Stomach (tissue), 9 donors: Measurements from ENCODE around the gene CSF2. TPM values are rescaled to one million over a fixed set of nuclear protein-coding genes. Genes with fewer than 3 reads are reported as not detected.

ENCODE experiments used
- DNase-seq, 2 donors: peaks; one replicate each; pipeline versions ENCODE4 v3.0.0 to v3.0.0-alpha.2; 2013 to 2019
- H3K27ac ChIP-seq, 5 donors: fragments of 200-600 bp in 4 of 5; sonication (generic) in 4 of 5; one replicate each; pipeline ENCODE4 v1.5.1; 2013 to 2019; ENCODE audit warnings: mild to moderate bottlenecking in 1 of 5, moderate library complexity in 1 of 5
- H3K27me3 ChIP-seq, 3 donors: fragments of 200-600 bp; sonication (generic); one replicate each; pipeline ENCODE4 v1.5.1; 2017 to 2019; ENCODE audit warnings: mixed run types in 1 of 3
- H3K36me3 ChIP-seq, 4 donors: fragments of 200-600 bp; sonication (generic); 1 replicate in 3 of 4; 2 replicates in 1 of 4; pipeline ENCODE4 v1.5.1; 2016 to 2019
- H3K4me1 ChIP-seq, 4 donors: fragments of 200-600 bp; sonication (generic); one replicate each; pipeline ENCODE4 v1.5.1; 2016 to 2019
- H3K4me3 ChIP-seq, 4 donors: fragments of 200-600 bp; sonication (generic) in 3 of 4; one replicate each; pipeline ENCODE4 v1.5.1; 2016 to 2019; ENCODE audit warnings: mild to moderate bottlenecking in 1 of 4
- H3K9me3 ChIP-seq, 4 donors: fragments of 200-600 bp; sonication (generic); one replicate each; pipeline ENCODE4 v1.5.1; 2016 to 2019
- CTCF ChIP-seq, 7 experiments: fragments of 450-650 bp in 4 of 7; fragments of 200-600 bp in 3 of 7; sonication (generic) in 3 of 7; IDR thresholded peaks; one replicate each; pipeline ENCODE4 v1.5.1; 2016 to 2019; ENCODE audit warnings: antibody characterized with exemption in 7 of 7, control low read depth in 2 of 7, mild to moderate bottlenecking in 1 of 7
- EP300 ChIP-seq: sonication (generic); formaldehyde crosslinking; IDR thresholded peaks from one replicate; pipeline ENCODE4 v1.6.1; 2017; ENCODE audit warnings: antibody characterized with exemption
- POLR2A ChIP-seq, 4 donors: fragments of 450-650 bp; IDR thresholded peaks; one replicate each; pipeline ENCODE4 v1.6.1; 2016; ENCODE audit warnings: antibody characterized with exemption in 4 of 4, control low read depth in 2 of 4, mild to moderate bottlenecking in 1 of 4, moderate library complexity in 1 of 4
- POLR2AphosphoS5 ChIP-seq, 3 donors: sonication (generic); formaldehyde crosslinking; IDR thresholded peaks; one replicate each; pipeline ENCODE4 v1.6.1; 2016; ENCODE audit warnings: antibody characterized with exemption in 3 of 3
- WGBS, 5 donors: extraction: QIAGEN DNeasy Blood & Tissue Kit in 3 of 5; methylation state at CpG; one replicate each; pipeline versions ENCODE4 v1.1.5 to v1.1.7; 2013 to 2018; 5-methylcytosine and 5-hydroxymethylcytosine counted together
- intact Hi-C: fragments of 100-400 bp; cut with DNase I; formaldehyde crosslinking; loops from one replicate; pipeline ENCODE4 v1.15.1; 2023; ENCODE audit warnings: low total_unique reads
- polyA plus RNA-seq, 3 donors: library from polyadenylated mRNA; stranded (reverse); fragments of 200-250 nt; gene quantifications; one replicate each; pipeline ENCODE4 v1.2.3, GENCODE V29; 2013
- total RNA-seq, 5 donors: library from RNA; depleted of rRNA; stranded (reverse); fragments of >200 nt; gene quantifications; one replicate each; pipeline versions ENCODE4 v1.1.0 to v1.2.3, GENCODE V29; 2014 to 2016
- donor health status: healthy with polysubstance abuse.
- donor health status: Bipolar disorder and iron deficiency.
- donor health status: healthy.

The CSF2 gene
- total and polyA plus RNA-seq, 8 donors = not detected

- no peak for TF ChIP-seq POLR2AphosphoS5 (IDR thresholded peaks at IDR 0.05)
- no peak for TF ChIP-seq EP300
- no peak for TF ChIP-seq CTCF (IDR thresholded peaks at IDR 0.05)
- TF ChIP-seq POLR2A (IDR thresholded peaks at IDR 0.05) = no peak
Observed at GRCh38 chr5:132046880-132047299, 26.7 kb upstream of the CSF2 start.

GRCh38 chr5:132049093-132049492 lies 24.5 kb upstream of the CSF2 start:
- no peaks in the 10 kb centered on the region for H3K4me1 ChIP-seq
- H3K27me3 ChIP-seq = no peaks in the 10 kb centered on the region
- no peak overlapping the region for H3K27ac ChIP-seq
- H3K36me3 ChIP-seq = no peaks in the 10 kb centered on the region
- no peak overlapping the region for H3K4me3 ChIP-seq
- no peak for DNase-seq
- WGBS, 5 donors = 42 to 60% (median 57%) methylated on average over 4 of the region's 4 CpGs
- intact Hi-C loops = no loop called here
- TF ChIP-seq POLR2A (IDR thresholded peaks at IDR 0.05) (no peak), POLR2AphosphoS5 (IDR thresholded peaks at IDR 0.05) (no peak), EP300 (no peak), CTCF (IDR thresholded peaks at IDR 0.05) (no peak)
- H3K9me3 ChIP-seq = no peaks in the 10 kb centered on the region

More at GRCh38 chr5:132046880-132047299, 26.7 kb upstream of the CSF2 start:
- intact Hi-C loops = no loop called here
- DNase-seq = no peak
- H3K9me3 ChIP-seq = no peaks in the 10 kb centered on the region
- 72 to 81% (median 74%) methylated on average over 7 of the region's 7 CpGs for WGBS, 5 donors
- no peak overlapping the region for H3K27ac ChIP-seq
- no peaks in the 10 kb centered on the region for H3K36me3 ChIP-seq
- H3K27me3 ChIP-seq = peaks cover 0 to 13% (median 0%) of the 10 kb centered on the region in 3 donors
- no peak overlapping the region for H3K4me3 ChIP-seq
- no peaks in the 10 kb centered on the region for H3K4me1 ChIP-seq

GRCh38 chr5:132049559-132049958 lies 24.0 kb upstream of the CSF2 start:
- Histone ChIP-seq H3K4me3 (no peak overlapping the region), H3K27ac (no peak overlapping the region), H3K9me3 (no peaks in the 10 kb centered on the region), H3K4me1 (no peaks in the 10 kb centered on the region), H3K36me3 (no peaks in the 10 kb centered on the region), H3K27me3 (no peaks in the 10 kb centered on the region)
- WGBS, 5 donors = 87 to 92% (median 90%) methylated on average over 12 of the region's 12 CpGs
- no peak for TF ChIP-seq POLR2A (IDR thresholded peaks at IDR 0.05)
- TF ChIP-seq EP300 = no peak
- no peak for TF ChIP-seq CTCF (IDR thresholded peaks at IDR 0.05)
- no peak for TF ChIP-seq POLR2AphosphoS5 (IDR thresholded peaks at IDR 0.05)
- intact Hi-C loops = no loop called here
- DNase-seq = no peak

- no peak overlapping the region for H3K27ac ChIP-seq
- H3K9me3 ChIP-seq = no peaks in the 10 kb centered on the region
- 61 to 74% (median 67%) methylated on average over 5 of the region's 5 CpGs for WGBS, 5 donors
- intact Hi-C loops = no loop called here
- no peak overlapping the region for H3K4me3 ChIP-seq
- no peak for TF ChIP-seq EP300
- no peak for TF ChIP-seq CTCF (IDR thresholded peaks at IDR 0.05)
- no peak for TF ChIP-seq POLR2AphosphoS5 (IDR thresholded peaks at IDR 0.05)
- no peak for TF ChIP-seq POLR2A (IDR thresholded peaks at IDR 0.05)
- DNase-seq = peak in 1 of 2 donors; percentile 25
- H3K4me1 ChIP-seq = no peaks in the 10 kb centered on the region
- no peaks in the 10 kb centered on the region for H3K27me3 ChIP-seq
- H3K36me3 ChIP-seq = no peaks in the 10 kb centered on the region
Observed at GRCh38 chr5:132050136-132050535, 23.5 kb upstream of the CSF2 start.
